Measurements from ENCODE around the gene RNF11.
A peak's percentile ranks its signal among the peaks of the same experiment; 100 is the strongest.

Gene RNF11

DNA sequence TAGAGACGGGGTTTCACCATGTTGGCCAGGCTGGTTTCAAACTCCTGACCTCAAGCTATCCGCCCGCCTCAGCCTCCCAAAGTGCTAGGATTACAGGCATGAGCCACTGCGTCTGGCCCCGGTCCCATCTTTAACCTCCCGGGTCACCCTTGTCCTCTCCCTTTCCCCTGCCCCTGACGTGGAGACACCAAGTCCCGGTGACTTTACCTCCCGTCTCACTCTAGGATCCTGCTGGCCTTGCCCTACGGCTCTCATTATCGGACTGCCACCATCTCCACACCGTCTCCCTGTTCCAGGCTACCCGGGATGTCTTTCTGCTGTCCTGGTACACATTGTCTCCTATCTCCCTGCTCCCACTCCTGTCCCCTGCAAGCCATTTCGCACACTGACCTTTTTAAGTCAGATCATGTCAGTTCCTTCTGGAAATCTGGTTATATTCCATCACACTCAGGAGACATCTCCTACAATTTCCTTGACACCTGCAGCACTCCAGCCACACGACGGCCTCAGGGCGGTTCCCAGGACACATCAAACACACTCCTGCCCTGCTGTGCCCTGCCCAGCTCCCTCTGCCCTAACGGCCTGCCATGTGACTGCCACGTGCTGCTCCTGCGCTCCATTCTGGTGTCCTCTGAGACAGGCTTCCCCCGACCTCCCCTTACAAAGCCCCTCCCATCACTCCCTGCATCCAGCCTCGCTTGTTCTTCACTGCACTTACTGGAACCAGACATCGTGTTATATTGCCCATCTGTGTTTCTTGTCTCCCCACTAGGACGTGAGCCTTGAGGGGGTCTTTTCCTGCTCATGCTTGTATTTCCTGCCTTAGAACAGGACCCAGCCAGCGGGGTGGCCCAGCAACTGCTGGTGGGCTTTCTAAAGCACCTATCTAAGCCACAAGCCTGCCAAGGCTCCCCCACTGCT lies 61.6 kb downstream of the RNF11 start:
- no peak for DNase-seq

GRCh38 chr1:51298322-51298705 lies 62.2 kb downstream of the RNF11 start:
- no peak for DNase-seq

DNA sequence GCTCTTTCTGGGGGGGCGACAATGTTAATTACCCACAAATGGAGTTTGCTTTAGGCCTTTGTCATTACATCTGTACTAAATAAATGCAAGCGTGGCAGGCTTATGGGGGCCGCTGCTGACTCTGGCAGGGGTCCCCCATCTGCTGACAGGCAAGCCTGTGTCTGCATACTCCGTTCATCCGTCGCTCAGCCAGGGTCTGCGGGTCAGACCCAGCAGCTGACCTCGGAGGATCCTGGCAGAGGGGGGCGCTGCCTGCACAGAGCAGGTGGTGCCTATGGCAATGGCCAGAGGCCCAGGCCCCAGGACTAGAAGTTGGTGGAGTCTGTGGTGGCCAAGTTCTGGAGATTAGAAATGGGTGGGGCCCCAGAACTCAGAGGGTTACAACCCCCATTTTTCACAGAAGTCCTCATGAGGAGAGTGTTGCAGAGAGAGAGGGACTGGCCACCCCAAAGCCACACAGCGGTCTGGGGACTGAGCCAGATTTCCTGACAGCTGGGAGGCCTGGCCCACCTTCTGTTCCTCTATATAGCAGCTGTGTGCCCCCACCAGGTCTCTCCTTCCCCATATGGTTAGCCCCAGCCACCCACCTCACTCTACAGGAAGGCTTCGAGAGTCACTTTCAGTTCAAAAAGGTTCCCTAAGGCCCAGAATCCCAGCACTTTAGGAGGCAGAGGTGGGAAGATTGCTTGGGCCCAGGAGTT lies 63.3 kb downstream of the RNF11 start:
- no peak for DNase-seq

- DNase-seq: no peak
Measured at GRCh38 chr1:51299981-51300670, 64.1 kb downstream of the RNF11 start.

GRCh38 chr1:51301152-51301843 lies 65.2 kb downstream of the RNF11 start:
- DNase-seq: no peak

- no peak for DNase-seq
Measured at GRCh38 chr1:51301844-51302162, 65.7 kb downstream of the RNF11 start.

DNA sequence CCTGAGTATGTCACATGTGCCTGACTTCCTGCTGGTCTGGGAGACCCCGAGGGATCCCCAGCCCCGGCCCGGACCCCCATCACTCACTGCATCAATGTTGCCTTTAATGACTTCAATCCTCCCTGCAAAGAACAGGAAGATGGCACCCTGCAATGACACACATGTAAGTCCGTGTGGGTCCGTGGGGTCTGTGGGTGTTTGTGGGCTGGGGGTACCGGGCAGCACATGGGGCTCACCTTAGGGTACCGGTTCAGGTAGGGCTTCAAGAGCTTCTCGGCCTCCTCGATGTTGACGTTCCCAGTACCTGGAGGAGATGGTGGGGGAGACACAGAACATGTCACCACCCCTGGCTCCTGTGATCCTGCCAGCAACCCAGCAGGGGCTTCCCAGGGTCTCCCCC lies 66.2 kb downstream of the RNF11 start:
- no peak for DNase-seq

- no peak for DNase-seq
Measured at GRCh38 chr1:51302746-51303145, 66.7 kb downstream of the RNF11 start.

DNA sequence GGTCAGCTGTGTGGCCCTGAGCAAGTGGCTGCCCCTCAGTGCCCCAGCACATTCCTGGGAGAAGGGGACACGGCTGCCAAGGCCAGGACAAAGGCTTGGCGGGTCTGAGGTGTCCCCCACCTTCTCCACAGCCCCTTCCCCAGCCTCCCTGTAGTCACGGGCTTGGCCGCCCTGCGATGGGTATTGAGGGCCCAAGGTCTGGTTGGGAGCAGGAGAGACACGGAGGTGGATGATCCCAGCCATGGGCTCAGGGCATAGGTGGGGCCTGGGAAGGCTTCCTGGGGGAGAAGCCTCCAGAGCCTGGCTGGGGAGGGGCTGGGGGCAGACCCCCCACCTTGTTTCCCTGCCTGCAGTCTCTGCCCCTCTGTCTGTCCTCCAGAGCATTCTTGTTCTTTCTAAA lies 67.2 kb downstream of the RNF11 start:
- DNase-seq: no peak

DNA sequence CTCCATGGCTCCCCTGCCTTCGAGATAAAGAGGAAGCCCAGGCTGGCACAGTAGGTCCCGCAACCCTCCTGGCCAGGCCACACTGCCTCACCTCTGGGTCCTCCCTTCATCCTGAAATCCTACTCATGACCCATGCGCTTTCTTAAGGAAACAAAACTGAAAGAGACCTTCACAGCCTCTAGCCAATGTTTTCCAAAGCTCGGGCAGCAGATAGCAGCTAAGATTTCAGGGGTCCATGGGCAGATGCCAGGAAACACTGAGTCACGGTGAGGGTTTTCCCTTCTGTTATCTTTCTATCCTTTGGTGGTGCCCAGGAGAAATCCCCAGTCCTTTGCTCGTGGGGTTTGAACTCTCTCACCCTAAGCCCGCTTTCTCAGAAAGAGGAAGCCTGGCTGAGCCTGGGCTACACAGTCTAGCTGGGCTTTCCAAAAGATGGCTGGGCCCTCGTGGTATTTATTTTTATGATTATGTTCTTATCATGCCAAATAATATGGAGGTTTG lies 67.7 kb downstream of the RNF11 start:
- peak in 1 of 2 experiments; percentile 40 for DNase-seq

DNA sequence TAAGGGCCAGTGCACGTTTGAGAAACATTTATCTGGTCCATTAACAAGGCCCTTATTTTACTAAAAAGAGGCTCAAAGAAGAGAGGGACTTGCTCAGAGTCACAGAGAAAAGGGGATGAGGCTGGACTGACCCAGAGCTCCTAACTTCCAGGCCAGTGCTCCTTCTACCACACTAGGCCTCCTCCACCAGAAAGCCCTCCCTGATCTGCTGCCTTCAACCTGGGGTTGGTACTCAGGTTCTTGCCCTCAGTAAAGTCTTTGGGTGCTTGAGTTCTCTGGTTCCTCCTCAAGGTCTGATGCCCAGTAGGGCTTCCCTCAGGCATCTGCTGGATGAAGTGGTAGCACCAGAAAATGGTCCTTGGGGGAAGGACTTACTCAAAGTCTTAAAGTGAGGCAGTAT lies 68.3 kb downstream of the RNF11 start:
- no peak for DNase-seq

GRCh38 chr1:51305371-51305823 lies 69.3 kb downstream of the RNF11 start:
- no peak for DNase-seq

DNA sequence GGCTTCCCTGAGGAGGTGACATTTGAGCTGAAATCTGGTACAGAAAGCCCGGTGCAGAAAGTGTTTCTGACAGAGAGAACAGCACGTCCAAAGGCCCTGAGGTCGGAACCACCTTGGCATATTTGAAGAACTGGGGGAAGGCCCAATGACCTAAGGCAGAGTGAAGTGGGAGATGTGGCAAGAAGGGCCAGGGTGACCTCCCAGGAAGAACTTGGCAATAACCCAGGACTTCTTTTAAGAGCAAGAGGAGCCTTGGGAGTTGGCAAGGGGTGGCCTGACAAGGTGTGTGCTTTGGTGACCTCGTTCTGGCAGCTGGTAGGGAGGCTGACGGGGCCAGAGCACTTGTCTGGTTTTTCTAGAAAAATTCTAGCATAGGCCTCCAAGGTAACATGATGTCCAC lies 70.9 kb downstream of the RNF11 start:
- DNase-seq: no peak

GRCh38 chr1:51308636-51309035 lies 72.6 kb downstream of the RNF11 start:
- DNase-seq: no peak

- no peak for DNase-seq
Measured at GRCh38 chr1:51309291-51309690, 73.2 kb downstream of the RNF11 start.

DNA sequence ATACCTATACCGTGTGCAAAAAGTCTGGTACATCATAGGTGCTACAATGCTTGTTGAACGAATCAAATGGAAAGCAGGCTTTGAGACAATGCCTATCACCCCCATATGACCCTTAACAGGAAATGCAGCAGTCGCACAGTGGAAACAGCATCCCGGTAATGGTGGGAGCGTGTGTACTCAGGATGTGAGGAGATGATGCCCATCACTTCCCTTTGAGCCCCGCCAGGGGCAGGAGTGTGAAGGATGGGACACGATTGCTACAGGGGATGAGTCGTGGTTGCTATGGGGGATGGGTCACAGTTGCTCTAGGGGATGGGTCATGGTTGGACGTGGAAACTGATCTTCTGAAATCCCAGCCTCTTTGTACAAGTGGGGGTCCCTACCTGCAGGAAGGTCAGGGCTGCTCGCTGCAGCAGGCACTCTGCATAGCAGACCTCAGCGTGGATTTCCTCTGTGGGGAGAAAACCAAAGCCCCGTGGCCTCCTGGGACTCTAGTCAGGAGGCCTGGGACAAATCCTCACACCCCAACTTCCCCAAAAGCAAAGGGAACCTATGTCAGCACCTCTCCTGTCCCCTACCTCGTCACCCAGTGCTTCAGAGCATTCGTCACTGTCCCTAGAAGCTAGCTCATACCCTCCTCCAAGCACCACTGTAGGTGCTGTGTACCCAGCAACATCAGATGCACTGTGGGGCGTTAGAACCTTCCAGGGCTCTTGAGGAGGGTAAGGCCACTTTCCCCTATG lies 75.0 kb downstream of the RNF11 start:
- no peak for DNase-seq

DNA sequence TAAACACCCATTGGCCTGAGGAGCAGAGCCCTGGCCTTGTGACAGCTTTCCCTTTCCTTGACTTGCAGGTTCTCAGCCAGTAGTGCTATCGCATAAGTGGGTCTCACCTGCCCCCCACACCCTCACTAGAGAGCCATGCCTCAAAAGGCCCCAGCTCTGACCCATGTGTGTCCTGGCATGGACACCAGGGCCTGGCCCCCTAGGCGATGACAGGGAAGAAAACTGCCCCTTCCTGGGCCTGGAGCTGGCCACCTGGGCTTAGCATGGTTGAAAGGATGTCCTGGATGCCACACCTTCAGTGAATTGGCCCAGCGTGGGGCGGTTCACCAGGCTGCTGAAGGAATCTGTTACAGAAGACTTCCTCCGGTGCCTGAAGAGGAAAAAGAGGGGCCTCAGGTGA lies 75.8 kb downstream of the RNF11 start:
- DNase-seq: no peak

DNA sequence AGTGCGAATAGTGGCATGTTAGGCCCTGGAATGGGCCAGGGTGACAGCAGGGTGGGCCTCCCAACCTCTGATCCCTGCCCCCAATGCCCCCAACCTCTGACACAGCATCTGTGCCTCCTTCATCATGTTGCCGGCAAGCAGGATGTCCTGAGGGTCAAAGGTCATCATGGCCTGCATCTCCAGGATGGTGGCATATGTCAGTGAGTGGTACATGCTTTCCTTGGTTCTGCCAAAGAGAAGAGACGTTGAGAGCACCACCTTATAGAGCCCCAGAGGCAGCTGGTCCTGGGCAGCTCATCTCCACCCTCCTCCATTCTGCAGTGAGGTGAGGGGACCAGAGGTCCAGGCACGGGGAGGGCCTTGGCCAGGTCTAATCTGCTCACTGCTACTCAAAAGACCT lies 76.6 kb downstream of the RNF11 start:
- no peak for DNase-seq

- DNase-seq: no peak
Measured at GRCh38 chr1:51313268-51313852, 77.3 kb downstream of the RNF11 start.

DNA sequence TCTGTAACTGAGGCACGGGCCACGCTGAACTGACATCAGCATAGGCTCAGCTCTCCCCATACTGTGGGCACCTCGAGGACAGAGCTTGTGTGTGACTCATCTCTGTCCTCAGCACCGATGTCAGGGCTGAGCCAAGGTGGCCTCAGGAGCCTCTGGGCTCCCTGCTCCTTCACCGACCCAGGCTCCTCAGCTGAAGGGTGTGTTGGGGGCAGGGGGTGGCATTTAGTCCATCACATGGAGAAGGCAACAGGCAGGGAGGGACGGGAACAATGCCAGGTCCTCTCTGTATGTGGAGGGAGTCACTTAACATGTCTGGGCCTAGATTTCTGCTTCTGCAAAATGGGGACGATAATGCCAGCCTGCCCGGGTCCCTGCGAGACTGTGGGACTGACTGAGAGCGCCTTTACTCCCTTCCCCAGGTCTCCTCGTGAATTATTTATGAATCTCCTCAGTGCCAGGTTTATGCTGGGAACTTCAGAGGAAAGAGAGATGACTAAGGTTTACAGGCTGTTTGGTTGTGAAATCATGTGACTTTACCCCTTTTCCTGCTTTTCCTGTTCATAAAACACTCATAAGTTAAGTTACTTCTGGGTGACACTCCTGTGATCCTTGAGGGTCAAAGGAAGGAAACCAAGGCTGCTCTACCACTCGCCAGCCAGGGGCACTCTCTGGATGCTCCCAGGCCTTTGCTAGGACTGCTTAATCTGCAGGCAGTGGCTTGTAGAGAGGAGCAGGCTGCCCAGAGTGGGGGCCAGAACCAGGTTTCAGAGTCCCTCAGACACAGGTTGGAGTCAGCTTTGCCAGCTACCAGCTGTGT lies 78.1 kb downstream of the RNF11 start:
- no peak for DNase-seq

DNA sequence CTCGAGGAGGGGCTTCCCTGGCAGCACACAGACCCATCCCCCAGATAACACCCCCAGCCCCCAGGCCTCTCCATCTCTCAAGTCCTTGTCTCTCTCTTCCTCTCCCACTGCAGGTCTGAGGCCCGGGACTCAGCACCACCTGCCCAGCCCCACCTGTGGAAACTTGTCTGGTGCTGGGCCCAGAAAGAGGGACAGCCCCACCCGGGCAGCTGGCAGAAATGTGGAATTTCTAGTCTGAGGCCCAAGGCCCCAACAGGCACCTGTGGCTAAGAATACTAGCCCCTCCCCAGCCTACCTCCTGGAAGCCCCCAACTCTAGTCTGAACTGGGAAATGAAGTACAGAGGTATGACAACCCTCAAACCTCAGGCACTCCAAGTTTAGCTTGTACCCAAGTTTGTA lies 78.9 kb downstream of the RNF11 start:
- no peak for DNase-seq

Measured in activated T-cell treated with anti-CD3 and anti-CD28 coated beads, Interleukin-2, amount 50 U/mL, for 48 hours (primary cell).